Measurements from ENCODE around the gene MT1E.

MT1E gene

GRCh38 chr16:56623637-56624036, 1.9 kb upstream of the MT1E start:
- DNase-seq (ENCODE audit: extremely low read depth in 1 of 2, low read depth in 1 of 2) = no peak

DNA sequence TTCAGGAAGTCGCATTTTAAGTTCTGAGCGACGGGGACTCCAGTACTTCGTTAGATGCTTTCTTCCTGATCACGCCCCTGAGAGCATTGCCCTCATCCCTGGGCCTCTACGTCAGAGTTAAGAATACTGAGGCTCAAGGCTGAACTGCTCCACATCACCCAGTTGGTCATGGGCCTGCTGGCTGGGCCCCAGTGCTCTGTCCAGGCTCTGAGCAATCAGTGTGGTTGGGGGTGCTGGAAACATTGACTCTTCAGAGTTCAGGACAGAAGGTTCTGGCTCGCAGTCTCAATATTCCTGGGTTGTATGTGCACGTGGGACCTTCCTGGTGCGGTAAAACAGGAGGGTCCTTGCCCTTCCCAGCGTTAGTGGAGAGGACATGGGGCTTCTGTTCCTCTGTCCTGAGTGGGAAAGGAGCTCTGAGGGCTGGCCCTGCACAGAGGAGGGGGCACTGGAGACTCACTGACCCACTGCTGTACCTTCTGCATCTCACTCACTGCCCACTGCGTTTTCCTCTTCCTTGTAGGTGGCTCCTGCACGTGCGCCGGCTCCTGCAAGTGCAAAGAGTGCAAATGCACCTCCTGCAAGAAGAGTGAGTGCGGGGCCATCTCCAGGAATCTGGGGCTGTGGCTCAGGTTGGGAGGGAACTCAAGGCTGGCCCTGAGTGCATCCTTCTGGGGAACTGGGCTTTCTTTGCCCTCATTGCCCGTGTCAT, 518 bp downstream of the MT1E start:
- DNase-seq (ENCODE audit: extremely low read depth in 1 of 2, low read depth in 1 of 2) = no peak

DNA sequence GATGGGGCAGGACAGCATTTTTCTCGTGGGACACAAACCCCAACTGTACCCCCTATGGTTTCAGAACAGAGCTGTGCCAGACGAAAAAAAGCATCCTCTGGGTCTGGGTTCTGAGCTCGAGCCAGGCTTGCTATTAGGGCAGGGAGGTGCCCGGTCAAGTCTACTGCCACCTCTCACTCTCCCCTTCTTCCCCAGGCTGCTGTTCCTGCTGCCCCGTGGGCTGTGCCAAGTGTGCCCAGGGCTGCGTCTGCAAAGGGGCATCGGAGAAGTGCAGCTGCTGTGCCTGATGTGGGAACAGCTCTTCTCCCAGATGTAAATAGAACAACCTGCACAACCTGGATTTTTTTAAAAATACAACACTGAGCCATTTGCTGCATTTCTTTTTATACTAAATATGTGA, 1.1 kb downstream of the MT1E start:
- DNase-seq (ENCODE audit: extremely low read depth in 1 of 2, low read depth in 1 of 2) = no peak

GRCh38 chr16:56628486-56629350, 3.1 kb downstream of the MT1E start:
- DNase-seq (ENCODE audit: extremely low read depth in 1 of 2, low read depth in 1 of 2) = no peak

DNA sequence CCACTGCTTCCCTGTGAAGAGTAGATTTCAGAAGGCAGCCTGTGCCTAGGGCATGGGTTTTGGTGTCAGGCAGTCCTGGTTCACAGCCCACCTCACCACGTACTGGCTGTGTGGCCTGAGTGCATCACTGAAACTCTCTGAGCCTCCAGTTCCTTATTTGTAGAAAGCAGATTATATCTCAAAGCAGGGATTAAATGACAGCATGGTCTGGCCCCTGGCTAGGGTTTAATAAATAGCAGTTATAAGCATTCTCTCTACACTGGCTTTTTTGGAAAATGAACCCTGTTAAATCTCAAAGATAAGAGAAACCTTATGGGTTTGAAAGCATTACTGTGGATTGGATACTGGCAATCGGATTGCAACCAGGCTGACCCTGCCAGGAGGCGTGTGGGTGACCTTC, 4.0 kb downstream of the MT1E start:
- no peak for DNase-seq (ENCODE audit: extremely low read depth in 1 of 2, low read depth in 1 of 2)

DNA sequence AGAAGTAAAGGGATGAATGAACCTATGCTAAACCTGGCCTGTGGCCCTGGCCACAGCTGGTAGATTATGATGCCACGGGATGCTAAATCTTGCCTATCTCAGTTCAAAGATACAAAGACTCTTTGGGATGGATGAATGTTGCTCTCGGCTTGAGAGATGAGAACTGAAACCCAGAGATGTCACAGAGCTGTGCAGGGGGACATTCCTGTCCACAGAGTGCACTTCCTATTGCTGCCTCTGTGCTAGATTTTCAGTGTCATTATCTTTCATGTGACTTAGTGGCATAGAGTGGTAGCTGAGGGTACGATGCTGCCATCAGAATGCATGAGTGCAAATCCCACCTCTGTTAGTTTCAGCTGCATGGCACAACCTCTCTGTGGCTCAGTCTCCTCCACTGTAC, 4.6 kb downstream of the MT1E start:
- no peak for DNase-seq (ENCODE audit: extremely low read depth in 1 of 2, low read depth in 1 of 2)

- DNase-seq (ENCODE audit: extremely low read depth in 1 of 2, low read depth in 1 of 2) = no peak
These were observed 5.6 kb downstream of the MT1E start for GRCh38 chr16:56631197-56631596.

DNA sequence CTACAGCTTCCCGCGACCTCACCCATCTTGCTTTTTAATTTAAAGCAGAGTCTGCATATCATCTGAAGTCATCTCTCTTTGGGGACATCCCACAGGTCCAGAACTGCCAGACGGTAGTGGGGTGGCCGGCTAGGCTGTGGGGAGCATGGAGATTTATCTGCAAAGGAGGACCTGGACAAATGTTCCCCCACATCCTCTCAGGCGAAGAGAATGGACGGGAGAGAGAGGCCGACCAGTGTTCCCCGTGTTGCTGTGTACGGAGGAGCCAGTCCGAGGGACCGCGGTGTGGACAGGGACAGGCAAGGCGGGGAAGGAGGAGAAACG, 6.2 kb downstream of the MT1E start:
- no peak for DNase-seq (ENCODE audit: extremely low read depth in 1 of 2, low read depth in 1 of 2)

DNA sequence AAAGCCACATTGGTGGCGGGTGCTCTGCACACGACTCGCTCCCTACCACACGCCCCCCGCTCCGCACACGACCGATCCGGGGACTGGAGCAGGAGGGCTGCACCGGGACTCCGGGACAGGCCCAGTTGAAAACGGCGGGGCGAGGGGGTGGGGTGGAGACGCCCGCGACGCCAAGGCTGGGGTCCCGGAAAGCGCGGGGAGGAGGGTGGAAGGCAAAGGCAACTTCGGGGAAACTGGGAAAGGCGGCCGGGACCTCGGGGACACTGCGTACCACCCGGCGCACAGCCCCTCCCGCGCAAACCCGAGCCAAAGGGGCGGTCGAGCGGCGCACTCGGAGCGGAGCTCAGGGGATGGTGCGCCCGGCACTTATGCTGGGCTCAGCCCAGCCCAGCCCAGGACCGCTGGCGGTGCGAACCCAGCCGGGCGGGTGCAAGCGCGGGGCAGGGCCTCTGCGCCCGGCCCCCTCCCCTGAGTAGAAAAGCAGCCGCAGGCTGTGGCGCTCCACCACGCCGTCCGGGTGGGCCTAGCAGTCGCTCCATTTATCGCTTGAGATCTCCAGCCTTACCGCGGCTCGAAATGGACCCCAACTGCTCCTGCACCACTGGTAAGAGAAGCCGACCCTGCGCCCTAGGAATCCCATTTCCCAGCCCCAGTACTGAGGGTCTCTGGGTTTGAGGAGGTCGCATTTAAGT, 6.7 kb downstream of the MT1E start, which contains the start of gene MT1M:
TSS of gene MT1M (plus strand) at position 504 of the 692 bp plus-strand sequence. CDS start at position 577, 73 bp downstream.
- no peak for DNase-seq (ENCODE audit: extremely low read depth in 1 of 2, low read depth in 1 of 2)

DNA sequence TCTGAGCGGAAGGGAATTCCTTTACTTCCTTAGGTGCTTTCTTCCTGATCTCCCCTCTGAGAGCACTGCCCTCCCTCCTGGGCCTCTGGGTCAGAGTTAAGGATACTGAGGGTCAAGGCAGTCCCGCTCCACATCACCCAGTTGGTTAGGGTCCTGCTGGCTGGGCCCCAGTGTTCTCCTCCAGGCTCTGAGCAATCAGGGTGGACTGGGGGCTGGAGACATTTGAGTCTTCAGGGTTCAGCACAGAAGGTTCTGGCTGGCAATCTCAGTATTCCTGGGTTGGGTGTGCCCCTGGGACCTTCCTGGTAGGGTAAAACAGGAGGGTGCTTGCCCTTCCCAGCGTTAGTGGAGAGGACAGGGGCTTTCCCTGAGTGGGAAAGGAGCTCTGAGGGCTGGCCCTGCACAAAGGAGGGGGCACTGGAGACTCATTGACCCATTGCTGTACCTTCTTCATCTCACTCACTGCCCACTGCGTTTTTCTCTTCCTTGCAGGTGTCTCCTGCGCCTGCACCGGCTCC, 7.3 kb downstream of the MT1E start:
- no peak for DNase-seq (ENCODE audit: extremely low read depth in 1 of 2, low read depth in 1 of 2)

DNA sequence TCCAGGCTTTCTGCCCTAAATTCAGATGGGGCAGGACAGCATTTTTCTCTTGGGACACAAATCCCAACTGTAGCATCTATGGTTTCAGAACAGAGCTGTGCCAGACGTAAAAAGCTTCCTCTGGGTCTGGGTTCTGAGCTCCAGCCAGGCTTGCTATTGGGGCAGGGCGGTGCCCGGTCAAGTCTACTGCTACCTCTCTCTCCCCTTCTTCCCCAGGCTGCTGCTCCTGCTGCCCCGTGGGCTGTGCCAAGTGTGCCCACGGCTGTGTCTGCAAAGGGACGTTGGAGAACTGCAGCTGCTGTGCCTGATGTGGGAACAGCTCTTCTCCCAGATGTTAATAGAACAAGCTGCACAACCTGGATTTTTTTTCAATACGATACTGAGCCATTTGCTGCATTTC, 8.0 kb downstream of the MT1E start:
- no peak for DNase-seq (ENCODE audit: extremely low read depth in 1 of 2, low read depth in 1 of 2)

DNA sequence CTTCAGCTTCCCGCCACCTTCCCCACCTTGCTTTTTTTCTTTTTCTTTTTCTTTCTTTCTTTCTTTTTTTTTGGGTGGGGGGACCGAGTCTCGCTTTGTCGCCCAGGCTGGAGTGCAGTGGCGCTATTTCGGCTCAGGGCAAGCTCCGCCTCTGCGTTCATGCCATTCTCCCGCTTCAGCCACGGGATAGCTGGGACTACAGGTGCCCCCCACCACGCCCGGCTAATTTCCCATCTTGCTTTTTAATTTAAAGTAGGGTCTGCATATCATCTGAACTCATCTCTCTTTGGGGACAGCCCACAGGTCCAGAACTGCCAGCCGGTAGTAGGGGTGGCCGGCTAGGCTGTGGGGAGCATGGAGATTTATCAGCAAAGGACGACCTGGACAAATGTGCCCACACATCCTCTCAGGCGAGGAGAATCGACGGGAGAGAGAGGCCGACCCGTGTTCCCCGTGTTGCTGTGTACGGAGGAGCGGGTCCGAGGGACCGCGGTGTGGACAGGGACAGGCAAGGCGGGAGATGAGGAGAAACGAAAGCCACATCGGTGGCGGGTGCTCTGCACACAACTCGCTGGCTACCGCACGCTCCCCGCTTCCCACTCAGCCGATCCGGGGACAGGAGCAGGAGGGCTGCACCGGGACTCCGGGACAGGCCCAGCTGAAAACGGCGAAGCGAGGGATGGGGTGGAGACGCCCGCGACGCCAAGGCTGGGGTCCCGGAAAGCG, 9.3 kb downstream of the MT1E start:
- no peak for DNase-seq (ENCODE audit: extremely low read depth in 1 of 2, low read depth in 1 of 2)

GRCh38 chr16:56635441-56635967, 9.9 kb downstream of the MT1E start:
- no peak for DNase-seq (ENCODE audit: extremely low read depth in 1 of 2, low read depth in 1 of 2)

- no peak for DNase-seq (ENCODE audit: extremely low read depth in 1 of 2, low read depth in 1 of 2)
These were observed 11.2 kb downstream of the MT1E start for GRCh38 chr16:56636616-56637413.

GRCh38 chr16:56637814-56638750, 12.5 kb downstream of the MT1E start, which contains the start of gene MT1A:
MT1A (plus strand) TSS chr16:56638666; CDS start chr16:56638739, 73 bp downstream.
- no peak for DNase-seq (ENCODE audit: extremely low read depth in 1 of 2, low read depth in 1 of 2)

DNA sequence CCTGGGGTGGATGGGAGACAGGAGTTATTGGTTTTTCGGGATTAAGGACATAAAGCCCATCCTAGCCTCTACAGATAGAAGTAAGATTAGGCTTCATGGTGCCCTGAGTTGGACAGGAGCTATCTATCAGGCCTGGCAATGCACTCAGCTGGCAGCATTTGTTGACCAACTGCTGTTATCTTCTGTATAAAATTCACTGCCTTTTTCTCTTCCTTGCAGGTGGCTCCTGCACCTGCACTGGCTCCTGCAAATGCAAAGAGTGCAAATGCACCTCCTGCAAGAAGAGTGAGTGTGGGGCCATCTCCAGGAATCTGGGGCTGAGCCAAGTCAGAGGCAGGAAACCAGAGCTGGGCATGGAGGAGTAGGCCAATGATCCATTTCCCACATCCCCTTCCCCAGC, 13.5 kb downstream of the MT1E start:
- DNase-seq (ENCODE audit: extremely low read depth in 1 of 2, low read depth in 1 of 2) = no peak

DNA sequence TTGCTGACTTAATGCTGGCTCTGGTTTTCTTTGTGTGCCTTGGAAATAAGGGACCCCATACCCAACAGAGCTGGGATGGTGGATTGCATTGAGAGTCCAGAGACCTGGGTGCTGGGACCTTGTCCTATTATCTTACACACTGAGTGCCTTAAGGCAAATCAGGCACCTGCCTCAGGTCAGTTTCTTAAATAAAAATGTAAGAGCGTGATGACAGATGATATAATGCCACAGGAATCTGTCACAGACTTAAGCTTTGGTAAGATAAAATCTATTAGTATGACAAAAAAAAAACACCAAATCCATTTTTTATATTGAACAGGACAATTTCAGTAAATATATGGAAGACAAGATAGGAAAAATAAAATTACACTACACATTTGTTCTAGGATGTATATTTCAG, 14.5 kb downstream of the MT1E start:
- DNase-seq (ENCODE audit: extremely low read depth in 1 of 2, low read depth in 1 of 2) = no peak

- DNase-seq (ENCODE audit: extremely low read depth in 1 of 2, low read depth in 1 of 2) = no peak
These were observed 15.6 kb downstream of the MT1E start for GRCh38 chr16:56641166-56641565.
